MM.1S (cell line): ENCODE measurements around the gene CCL28.

ENCODE experiments used
- DNase-seq: peaks from one replicate; pipeline ENCODE4 v3.0.0-alpha.2; 2015
- H2AFZ ChIP-seq: fragments of 300-600 bp; sonication (generic); 2 replicates; pipeline ENCODE4 v1.6.0; 2016; ENCODE audit warnings: antibody characterized with exemption, low read length
- H3F3A ChIP-seq: fragments of 300-600 bp; sonication (generic); 2 replicates; pipeline ENCODE4 v1.6.1; 2016; ENCODE audit warnings: mild to moderate bottlenecking, antibody characterized with exemption, low read length, moderate library complexity, mixed read lengths; ENCODE audit not compliant: insufficient read depth
- H3K27ac ChIP-seq: fragments of 300-600 bp; sonication (generic); 2 replicates; pipeline ENCODE4 v1.5.1; 2016; ENCODE audit warnings: mild to moderate bottlenecking, low read length
- H3K27me3 ChIP-seq: fragments of 300-600 bp; sonication (generic); replicated peaks from 2 replicates; pipeline ENCODE4 v1.6.0; 2016; ENCODE audit warnings: low read length; ENCODE audit not compliant: insufficient read depth
- H3K36me3 ChIP-seq: fragments of 300-600 bp; sonication (generic); replicated peaks from 2 replicates; pipeline ENCODE4 v1.6.1; 2016; ENCODE audit warnings: mild to moderate bottlenecking, low read length, mixed read lengths; ENCODE audit not compliant: insufficient read depth
- H3K4me1 ChIP-seq: fragments of 300-600 bp; sonication (generic); 2 replicates; pipeline ENCODE4 v1.6.1; 2016; ENCODE audit warnings: low read length, mixed read lengths
- H3K4me2 ChIP-seq: fragments of 300-600 bp; sonication (generic); 2 replicates; pipeline ENCODE4 v1.6.0; 2016; ENCODE audit warnings: low read depth, low read length
- H3K4me3 ChIP-seq: fragments of 300-600 bp; sonication (generic); 2 replicates; pipeline ENCODE4 v1.5.1; 2016; ENCODE audit warnings: low read length, mixed read lengths
- H3K79me2 ChIP-seq: fragments of 300-600 bp; sonication (generic); 2 replicates; pipeline ENCODE4 v1.6.1; 2016; ENCODE audit warnings: mixed run types, low read length, mixed read lengths
- H3K9ac ChIP-seq: fragments of 300-600 bp; sonication (generic); 2 replicates; pipeline ENCODE4 v1.6.1; 2016; ENCODE audit warnings: low read length, mixed read lengths
- H3K9me2 ChIP-seq: fragments of 300-600 bp; sonication (generic); replicated peaks from 2 replicates; pipeline ENCODE4 v1.6.1; 2016; ENCODE audit warnings: mild to moderate bottlenecking, low read length, mixed read lengths; ENCODE audit not compliant: insufficient read depth
- H3K9me3 ChIP-seq: fragments of 300-600 bp; sonication (generic); replicated peaks from 2 replicates; pipeline ENCODE4 v1.6.1; 2016; ENCODE audit warnings: mild to moderate bottlenecking, low read length, mixed read lengths; ENCODE audit not compliant: insufficient read depth
- H4K20me1 ChIP-seq: fragments of 300-600 bp; sonication (generic); 2 replicates; pipeline ENCODE4 v1.6.1; 2016; ENCODE audit warnings: mild to moderate bottlenecking, low read length, moderate library complexity, mixed read lengths; ENCODE audit not compliant: insufficient read depth
- EZH2 ChIP-seq: fragments of 300-600 bp; sonication (generic); optimal IDR thresholded peaks from 2 replicates; pipeline ENCODE3; 2017; ENCODE audit warnings: low read depth, mild to moderate bottlenecking, antibody characterized with exemption, low read length, mixed read lengths
- EZH2phosphoT487 ChIP-seq: fragments of 300-600 bp; sonication (generic); IDR thresholded peaks from 2 replicates; pipeline ENCODE4 v1.6.1; 2018; ENCODE audit warnings: antibody characterized with exemption, low read length
- TF ChIP-seq, protein P1 (sequence below): fragments of 300-600 bp; sonication (generic); IDR thresholded peaks from 2 replicates; pipeline ENCODE4 v1.5.1; 2016; ENCODE audit warnings: antibody characterized with exemption, low read length, mixed read lengths

Gene CCL28

DNA sequence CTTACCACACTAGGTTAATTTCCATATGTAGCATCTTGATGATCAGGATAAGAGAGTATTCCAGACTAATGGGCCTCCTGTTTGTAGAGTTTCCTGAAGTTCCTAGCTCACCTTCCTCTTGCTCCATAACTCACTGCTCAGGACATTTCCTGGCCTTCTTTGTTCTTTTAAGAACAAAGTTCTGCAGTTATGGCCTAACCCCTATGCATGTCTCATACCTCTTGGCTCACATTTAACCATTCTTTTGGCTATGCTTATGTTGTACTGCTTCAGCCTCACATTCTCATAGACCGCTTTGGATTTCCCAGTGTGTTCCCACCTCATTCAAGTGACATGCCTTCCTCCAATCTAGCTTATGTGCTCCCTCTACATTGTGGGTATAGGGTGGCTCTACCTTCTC, 58.5 kb downstream of the CCL28 start:
- DNase-seq, result no peak
- H3K4me1 ChIP-seq, result no peaks in the 10 kb centered on the region
- no peaks in the 10 kb centered on the region for H3K27me3 ChIP-seq
- no peaks in the 10 kb centered on the region for H3K9me2 ChIP-seq
- no peak overlapping the region for H3K4me3 ChIP-seq
- H2AFZ ChIP-seq, result no peak overlapping the region
- no peaks in the 10 kb centered on the region for H3K36me3 ChIP-seq
- H4K20me1 ChIP-seq, result no peaks in the 10 kb centered on the region
- no peak overlapping the region for H3K27ac ChIP-seq
- H3K9ac ChIP-seq, result no peak overlapping the region
- H3K79me2 ChIP-seq, result no peaks in the 10 kb centered on the region
- TF ChIP-seq EZH2phosphoT487 (no peak), EZH2 (no peak)
- TF ChIP-seq, protein P1, sequence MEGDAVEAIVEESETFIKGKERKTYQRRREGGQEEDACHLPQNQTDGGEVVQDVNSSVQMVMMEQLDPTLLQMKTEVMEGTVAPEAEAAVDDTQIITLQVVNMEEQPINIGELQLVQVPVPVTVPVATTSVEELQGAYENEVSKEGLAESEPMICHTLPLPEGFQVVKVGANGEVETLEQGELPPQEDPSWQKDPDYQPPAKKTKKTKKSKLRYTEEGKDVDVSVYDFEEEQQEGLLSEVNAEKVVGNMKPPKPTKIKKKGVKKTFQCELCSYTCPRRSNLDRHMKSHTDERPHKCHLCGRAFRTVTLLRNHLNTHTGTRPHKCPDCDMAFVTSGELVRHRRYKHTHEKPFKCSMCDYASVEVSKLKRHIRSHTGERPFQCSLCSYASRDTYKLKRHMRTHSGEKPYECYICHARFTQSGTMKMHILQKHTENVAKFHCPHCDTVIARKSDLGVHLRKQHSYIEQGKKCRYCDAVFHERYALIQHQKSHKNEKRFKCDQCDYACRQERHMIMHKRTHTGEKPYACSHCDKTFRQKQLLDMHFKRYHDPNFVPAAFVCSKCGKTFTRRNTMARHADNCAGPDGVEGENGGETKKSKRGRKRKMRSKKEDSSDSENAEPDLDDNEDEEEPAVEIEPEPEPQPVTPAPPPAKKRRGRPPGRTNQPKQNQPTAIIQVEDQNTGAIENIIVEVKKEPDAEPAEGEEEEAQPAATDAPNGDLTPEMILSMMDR, result no peak
- H3K9me3 ChIP-seq, result no peaks in the 10 kb centered on the region
- H3F3A ChIP-seq, result no peaks in the 10 kb centered on the region
- no peak overlapping the region for H3K4me2 ChIP-seq

DNA sequence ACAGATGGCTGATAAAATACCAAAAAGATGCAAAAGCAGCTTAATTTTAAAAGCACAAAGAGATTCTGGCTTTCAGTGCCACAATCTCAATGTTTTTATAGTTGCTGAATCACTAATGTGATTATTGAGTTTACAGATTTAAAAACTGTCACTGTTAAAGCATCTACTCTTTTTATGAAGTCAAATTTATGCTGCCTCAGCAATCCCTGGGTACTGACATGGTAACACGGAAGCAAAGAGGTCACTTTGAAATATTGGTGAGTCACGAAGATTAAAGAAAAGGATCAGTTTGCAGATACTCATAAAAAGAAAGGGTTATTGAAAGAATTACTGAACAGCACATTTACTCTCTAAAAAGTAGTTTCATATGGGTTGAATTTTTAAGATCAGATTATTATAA, 59.3 kb downstream of the CCL28 start:
- no peaks in the 10 kb centered on the region for H3K4me1 ChIP-seq
- H3K27ac ChIP-seq, result no peak overlapping the region
- no peaks in the 10 kb centered on the region for H3K79me2 ChIP-seq
- H3K4me3 ChIP-seq, result no peak overlapping the region
- TF ChIP-seq, protein P1, result no peak
- no peak for TF ChIP-seq EZH2
- TF ChIP-seq EZH2phosphoT487, result no peak
- no peaks in the 10 kb centered on the region for H3K36me3 ChIP-seq
- no peaks in the 10 kb centered on the region for H3K9me3 ChIP-seq
- no peaks in the 10 kb centered on the region for H4K20me1 ChIP-seq
- no peaks in the 10 kb centered on the region for H3K27me3 ChIP-seq
- H2AFZ ChIP-seq, result no peak overlapping the region
- H3K4me2 ChIP-seq, result no peak overlapping the region
- no peaks in the 10 kb centered on the region for H3F3A ChIP-seq
- H3K9ac ChIP-seq, result no peak overlapping the region
- no peak for DNase-seq
- no peaks in the 10 kb centered on the region for H3K9me2 ChIP-seq

DNA sequence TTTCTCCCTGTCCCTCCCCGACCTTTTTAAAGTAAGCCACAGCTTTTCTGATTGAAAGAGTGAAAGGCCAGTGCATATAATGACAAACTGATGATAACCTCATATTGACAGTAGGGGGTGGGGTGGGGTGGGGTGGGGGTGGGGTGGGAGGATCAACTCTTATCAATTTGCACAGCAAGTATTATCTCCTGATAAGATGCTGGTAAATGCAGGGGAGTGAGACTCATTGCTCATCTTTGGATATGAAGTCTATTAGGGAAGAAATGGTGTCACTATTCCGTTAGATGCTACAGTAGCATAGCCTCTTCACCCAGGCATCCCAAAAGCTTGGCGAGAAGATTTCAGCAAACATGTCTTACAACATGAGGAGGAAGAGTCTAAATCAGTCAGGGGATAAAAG, 60.1 kb downstream of the CCL28 start:
- no peaks in the 10 kb centered on the region for H3F3A ChIP-seq

More for the DNA sequence above, 60.1 kb downstream of the CCL28 start:
- Histone ChIP-seq H4K20me1 (no peaks in the 10 kb centered on the region), H3K9me3 (no peaks in the 10 kb centered on the region), H3K4me1 (no peaks in the 10 kb centered on the region), H3K9ac (no peak overlapping the region), H3K4me3 (no peak overlapping the region), H3K36me3 (no peaks in the 10 kb centered on the region), H3K79me2 (no peaks in the 10 kb centered on the region), H3K4me2 (no peak overlapping the region), H2AFZ (no peak overlapping the region), H3K9me2 (no peaks in the 10 kb centered on the region), H3K27me3 (no peaks in the 10 kb centered on the region), H3K27ac (no peak overlapping the region)
- DNase-seq, result no peak
- TF ChIP-seq EZH2phosphoT487 (no peak), EZH2 (no peak)
- TF ChIP-seq, protein P1, result no peak
